ENCODE measurements around the gene NF1.

Gene NF1

GRCh38 chr17:31411707-31412285, 317.0 kb downstream of the NF1 start:
- DNase-seq (ENCODE audit: low spot score), result no peak

GRCh38 chr17:31412511-31412910, 317.7 kb downstream of the NF1 start:
- no peak for DNase-seq (ENCODE audit: low spot score)

- DNase-seq (ENCODE audit: low spot score), result no peak
Measured at GRCh38 chr17:31413081-31413799, 318.5 kb downstream of the NF1 start.

GRCh38 chr17:31413874-31414549, 319.2 kb downstream of the NF1 start:
- DNase-seq (ENCODE audit: low spot score), result no peak

GRCh38 chr17:31414550-31414918, 319.8 kb downstream of the NF1 start:
- no peak for DNase-seq (ENCODE audit: low spot score)

- DNase-seq (ENCODE audit: low spot score), result no peak
Measured at GRCh38 chr17:31415004-31415454, 320.3 kb downstream of the NF1 start.

- no peak for DNase-seq (ENCODE audit: low spot score)
Measured at GRCh38 chr17:31415640-31416502, 321.1 kb downstream of the NF1 start.

GRCh38 chr17:31416503-31416923, 321.7 kb downstream of the NF1 start:
- DNase-seq (ENCODE audit: low spot score), result no peak

GRCh38 chr17:31417051-31417792, 322.4 kb downstream of the NF1 start:
- DNase-seq (ENCODE audit: low spot score), result no peak

GRCh38 chr17:31418773-31419350, 324.1 kb downstream of the NF1 start:
- DNase-seq (ENCODE audit: low spot score), result no peak

GRCh38 chr17:31422443-31422842, 327.7 kb downstream of the NF1 start:
- no peak for DNase-seq (ENCODE audit: low spot score)

GRCh38 chr17:31424944-31425281, 330.1 kb downstream of the NF1 start:
- no peak for DNase-seq (ENCODE audit: low spot score)

GRCh38 chr17:31425282-31426040, 330.7 kb downstream of the NF1 start:
- no peak for DNase-seq (ENCODE audit: low spot score)
